HepG2 (cell line): ENCODE data around the gene RPGRIP1. TPM values are rescaled to one million over a fixed set of nuclear protein-coding genes. Genes with fewer than 3 reads are reported as not detected.

Experiments
- ATAC-seq: fragments of 200-7000 bp; cut with Tn5 transposase; 3 replicates; pipeline ENCODE4 v1.9.1; 2020; ENCODE audit warnings: mild to moderate bottlenecking, moderate library complexity
- BruUV-seq: library from RNA; stranded (reverse); fragments of 400-500 nt; replicated peaks from 2 replicates; lab custom pipeline; 2021; lab: Mats Ljungman, UMichigan
- CTCF ChIA-PET: fragments of 300-600 bp; formaldehyde crosslinking; extraction: SDS; loops from one replicate; lab custom pipeline; 2021; ENCODE audit warnings: low total read pairs, inconsistent platforms, low intra/inter-chr PET ratio; lab: Yijun Ruan, JAX
- POLR2A ChIA-PET: fragments of 350-600 bp; sonication (Branson Sonifier 250); formaldehyde crosslinking; loops from one replicate; lab custom pipeline; 2020; ENCODE audit warnings: antibody characterized with exemption, inconsistent platforms; lab: Yijun Ruan, JAX
- DNase-seq: peaks from one replicate; pipeline ENCODE4 v3.0.0-alpha.2; 2015; ENCODE audit warnings: low spot score
- FAIRE-seq: peaks from 3 replicates; lab custom pipeline; 2011; peaks lifted over from hg19 to GRCh38; lab: Jason Lieb, UNC
- H2AFZ ChIP-seq: one replicate; pipeline ENCODE4 v1.6.1; 2011; ENCODE audit warnings: low read length, inconsistent platforms
- H3K27ac ChIP-seq: fragments of 300-600 bp; 3 replicates; pipeline ENCODE4 v1.8.0; 2011; ENCODE audit warnings: mixed run types, mild to moderate bottlenecking, mixed read lengths, low read length, inconsistent platforms; ENCODE audit not compliant: insufficient read depth; ENCODE audit errors: extremely low read length
- H3K27me3 ChIP-seq, 2 experiments: fragments of 200-600 bp in 1 of 2; 2 replicates in 1 of 2; 3 replicates in 1 of 2; pipeline versions ENCODE4 v1.6.0 to v1.8.0; 2011; ENCODE audit warnings: low read length in 2 of 2, mild to moderate bottlenecking in 2 of 2, moderate library complexity in 2 of 2, inconsistent platforms in 1 of 2; ENCODE audit not compliant: insufficient read depth in 2 of 2, control insufficient read depth in 1 of 2
- H3K36me3 ChIP-seq, 2 experiments: fragments of 200-600 bp in 1 of 2; replicated peaks in 1 of 2; 2 replicates in 1 of 2; 3 replicates in 1 of 2; pipeline versions ENCODE4 v1.5.1 to v1.8.0; 2011; ENCODE audit warnings: low read length in 2 of 2, inconsistent platforms in 1 of 2; ENCODE audit not compliant: insufficient read depth in 2 of 2, control insufficient read depth in 1 of 2
- H3K4me1 ChIP-seq: 2 replicates; pipeline ENCODE4 v1.5.1; 2012; ENCODE audit warnings: low read length, inconsistent platforms; ENCODE audit not compliant: insufficient read depth
- H3K4me2 ChIP-seq: 2 replicates; pipeline ENCODE4 v1.6.0; 2011; ENCODE audit warnings: low read depth, low read length, inconsistent platforms
- H3K4me3 ChIP-seq, 3 experiments: fragments of 200-600 bp in 1 of 3; sonication (generic), shearing (Covaris generic) in 1 of 3; replicated peaks in 1 of 3; 2 replicates each; pipeline ENCODE4 v1.5.1; 2011 to 2016; ENCODE audit warnings: low read length in 3 of 3, inconsistent platforms in 2 of 3, low read depth in 2 of 3, mild to moderate bottlenecking in 2 of 3, control low read depth in 1 of 3, mixed read lengths in 1 of 3; ENCODE audit not compliant: insufficient read depth in 1 of 3
- H3K79me2 ChIP-seq: one replicate; pipeline ENCODE4 v1.6.1; 2011; ENCODE audit warnings: low read length, inconsistent platforms; ENCODE audit not compliant: insufficient read depth
- H3K9ac ChIP-seq: 2 replicates; pipeline ENCODE4 v1.6.0; 2011; ENCODE audit warnings: mild to moderate bottlenecking, low read depth, low read length, inconsistent platforms; ENCODE audit not compliant: insufficient read depth
- H3K9me3 ChIP-seq: 2 replicates; pipeline ENCODE4 v1.5.1; 2012; ENCODE audit warnings: mild to moderate bottlenecking, low read length
- H4K20me1 ChIP-seq: 2 replicates; pipeline ENCODE4 v1.6.0; 2011; ENCODE audit warnings: inconsistent platforms, mild to moderate bottlenecking, low read length, moderate library complexity; ENCODE audit not compliant: insufficient read depth
- AKAP8 ChIP-seq: sonication (generic); formaldehyde crosslinking; IDR thresholded peaks from 2 replicates; pipeline ENCODE4 v1.5.1; 2020; ENCODE audit warnings: mild to moderate bottlenecking, missing genetic modification reagents
- ARID4A ChIP-seq: sonication (generic); formaldehyde crosslinking; IDR thresholded peaks from 2 replicates; pipeline ENCODE4 v1.5.0; 2020; ENCODE audit warnings: mild to moderate bottlenecking, missing genetic modification reagents, borderline replicate concordance
- GATAD1 ChIP-seq: IDR thresholded peaks from 2 replicates; pipeline ENCODE4 v1.6.1; 2016; ENCODE audit warnings: missing genetic modification reagents, missing compliant biosample characterization
- JUND ChIP-seq: sonication (generic); formaldehyde crosslinking; IDR thresholded peaks from 2 replicates; pipeline ENCODE4 v1.8.0; 2022; ENCODE audit warnings: mild to moderate bottlenecking, missing genetic modification reagents
- MAX ChIP-seq: IDR thresholded peaks from 2 replicates; pipeline ENCODE4 v1.6.1; 2012; ENCODE audit warnings: inconsistent platforms
- POLR2AphosphoS5 ChIP-seq: IDR thresholded peaks from 2 replicates; pipeline ENCODE4 v1.6.1; 2012; ENCODE audit warnings: low read depth, low read length
- SNAPC2 ChIP-seq: sonication (generic); formaldehyde crosslinking; IDR thresholded peaks from 2 replicates; pipeline ENCODE4 v1.8.1; 2022; ENCODE audit warnings: mild to moderate bottlenecking, missing genetic modification reagents
- SPEN ChIP-seq: sonication (generic); formaldehyde crosslinking; IDR thresholded peaks from 2 replicates; pipeline ENCODE4 v1.5.1; 2020; ENCODE audit warnings: low read depth, mild to moderate bottlenecking, missing genetic modification reagents
- SYNCRIP ChIP-seq: fragments of 200-400 bp; formaldehyde crosslinking; IDR thresholded peaks from 2 replicates; pipeline ENCODE4 v1.6.1; 2018; ENCODE audit warnings: mild to moderate bottlenecking, low read depth, low read length; ENCODE audit not compliant: insufficient read depth
- ZBTB1 ChIP-seq: sonication (generic); formaldehyde crosslinking; IDR thresholded peaks from 2 replicates; pipeline ENCODE4 v1.4.0; 2020; ENCODE audit warnings: missing genetic modification reagents, borderline replicate concordance
- ZBTB38 ChIP-seq: sonication (generic); formaldehyde crosslinking; IDR thresholded peaks from 2 replicates; pipeline ENCODE4 v1.5.1; 2020; ENCODE audit warnings: mild to moderate bottlenecking, missing genetic modification reagents
- ZC3H4 ChIP-seq: sonication (generic); formaldehyde crosslinking; IDR thresholded peaks from 2 replicates; pipeline ENCODE4 v1.4.0; 2020; ENCODE audit warnings: missing genetic modification reagents, borderline replicate concordance
- ZMAT3 ChIP-seq: sonication (generic); formaldehyde crosslinking; conservative IDR thresholded peaks from 2 replicates; pipeline ENCODE4 v1.7.0; 2021; ENCODE audit warnings: missing genetic modification reagents
- ZNF12 ChIP-seq: sonication (generic); formaldehyde crosslinking; IDR thresholded peaks from 2 replicates; pipeline ENCODE4 v1.5.0; 2020; ENCODE audit warnings: missing genetic modification reagents
- ZNF225 ChIP-seq: sonication (generic); formaldehyde crosslinking; IDR thresholded peaks from 2 replicates; pipeline ENCODE4 v1.4.0; 2020; ENCODE audit warnings: mild to moderate bottlenecking, missing genetic modification reagents
- ZNF704 ChIP-seq: sonication (generic); formaldehyde crosslinking; IDR thresholded peaks from 2 replicates; pipeline ENCODE4 v1.8.1; 2023; ENCODE audit warnings: mild to moderate bottlenecking, inconsistent platforms, moderate library complexity, missing genetic modification reagents, borderline replicate concordance
- ZNF749 ChIP-seq: sonication (generic); formaldehyde crosslinking; IDR thresholded peaks from 2 replicates; pipeline ENCODE4 v1.8.0; 2022; ENCODE audit warnings: mild to moderate bottlenecking, missing genetic modification reagents, moderate library complexity, borderline replicate concordance
- ZSCAN20 ChIP-seq: sonication (generic); formaldehyde crosslinking; IDR thresholded peaks from 2 replicates; pipeline ENCODE4 v1.4.0; 2020; ENCODE audit warnings: missing genetic modification reagents, mild to moderate bottlenecking, borderline replicate concordance
- WGBS: methylation state at CpG from one replicate; pipeline ENCODE4 v1.1.6; 2017; ENCODE audit warnings: low lambda C conversion rate; 5-methylcytosine and 5-hydroxymethylcytosine counted together
- in situ Hi-C: cut with HindIII; loops from 2 replicates; pipeline ENCODE4 v1.10.0; 2017; ENCODE audit warnings: low pct_unique_long_range_greater_than_20kb; ENCODE audit not compliant: extremely low pct_ligation_motif_present
- intact Hi-C: fragments of 100-400 bp; cut with micrococcal nuclease; formaldehyde crosslinking; loops from one replicate; pipeline ENCODE4 v1.10.0; 2022; ENCODE audit not compliant: unreplicated experiment
- polyA plus RNA-seq, 8 experiments: library from polyadenylated mRNA; depleted of rRNA in 3 of 8; stranded (reverse) in 7 of 8; unstranded in 1 of 8; fragments of >200 nt; fragmentation: Illumina TruSeq in 4 of 8; extraction: Trizol in 4 of 8; gene quantifications; 2 replicates each; pipeline versions ENCODE4 v1.2.1 to v1.2.3, GENCODE V29; 2011 to 2016; ENCODE audit warnings: low read depth in 4 of 8, missing spikeins in 1 of 8, mixed read lengths in 1 of 8; ENCODE audit not compliant: insufficient read depth in 1 of 8
- total RNA-seq, 5 experiments: library from RNA; depleted of rRNA; stranded (reverse); fragments of >200 nt; fragmentation: Illumina TruSeq; extraction: Trizol; gene quantifications; 2 replicates each; pipeline ENCODE4 v1.2.3, GENCODE V29; 2016; ENCODE audit warnings: low read depth in 1 of 5

RPGRIP1 gene
- total and polyA plus RNA-seq, 2 of the 13 experiments (the other 11 are each of a cell fraction or from before 2014, with no cell fraction given): 0.13 to 1.1 TPM

- ATAC-seq: no peak
- no peak overlapping the region for H3K9ac ChIP-seq
- TF ChIP-seq POLR2AphosphoS5 (no peak), ZNF225 (CRISPR knock-in tag) (no peak), ZMAT3 (CRISPR knock-in tag) (no peak), SYNCRIP (no peak), ZNF749 (CRISPR knock-in tag) (no peak), ZNF704 (CRISPR knock-in tag) (no peak), ARID4A (0 out of 2 replicates have a peak, but pooled peaks have one; percentile 12), GATAD1 (CRISPR knock-in tag) (no peak), AKAP8 (no peak), SPEN (CRISPR knock-in tag) (no peak), ZSCAN20 (no peak), ZBTB38 (CRISPR knock-in tag) (no peak), ZC3H4 (CRISPR knock-in tag) (no peak), JUND (CRISPR knock-in tag) (no peak), ZBTB1 (CRISPR knock-in tag) (no peak), MAX (no peak), ZNF12 (CRISPR knock-in tag) (no peak), SNAPC2 (CRISPR knock-in tag) (no peak)
These were observed 21.6 kb upstream of the RPGRIP1 start for GRCh38 chr14:21258005-21258888.

More at GRCh38 chr14:21258005-21258888, 21.6 kb upstream of the RPGRIP1 start:
- no TSS peak for BruUV-seq
- H3K36me3 ChIP-seq: peaks cover 26 to 89% of the 10 kb centered on the region in 2 experiments
- H3K9me3 ChIP-seq: no peaks in the 10 kb centered on the region
- FAIRE-seq (no peak), DNase-seq (no peak)
- intact Hi-C loops (no loop called here), in situ Hi-C loops (no loop called here)
- H3K4me3 ChIP-seq: no peak overlapping the region
- H3K27me3 ChIP-seq: no peaks in the 10 kb centered on the region
- H3K27ac ChIP-seq: peak overlapping the region; percentile 1
- H3K79me2 ChIP-seq: peaks cover 98% of the 10 kb centered on the region
- ChIA-PET POLR2A (interaction anchor here (0.8 to 5.0 kb wide), 5 partner anchors 8 to 51 kb away, joined by 3 to 68 read pairs (median 4); no protein-coding TSS in a partner anchor), CTCF (no interaction called here)
- WGBS: 95% methylated on average over 10 of the region's 10 CpGs
- H3K4me1 ChIP-seq: peaks cover 86% of the 10 kb centered on the region
- no peak overlapping the region for H2AFZ ChIP-seq
- H4K20me1 ChIP-seq: peaks cover 97% of the 10 kb centered on the region
- H3K4me2 ChIP-seq: peak overlapping the region; percentile 38
